Hepatocyte (in vitro differentiated cells): ENCODE measurements around the gene HOMER1. TPM values are rescaled to one million over a fixed set of nuclear protein-coding genes. Genes with fewer than 3 reads are reported as not detected.

Source experiments
- DNase-seq: peaks from one replicate; pipeline ENCODE4 v3.0.0-alpha.2; 2016; ENCODE audit warnings: low spot score
- H2AFZ ChIP-seq: fragments of 200-600 bp; sonication (generic); 2 replicates; pipeline ENCODE4 v1.6.0; 2016; ENCODE audit warnings: antibody characterized with exemption, mild to moderate bottlenecking
- H3K27ac ChIP-seq: fragments of 200-600 bp; sonication (generic); 2 replicates; pipeline ENCODE4 v1.5.1; 2016; ENCODE audit warnings: mild to moderate bottlenecking
- H3K27me3 ChIP-seq: fragments of 200-600 bp; sonication (generic); 2 replicates; pipeline ENCODE4 v1.6.1; 2016
- H3K36me3 ChIP-seq: fragments of 200-600 bp; sonication (generic); replicated peaks from 2 replicates; pipeline ENCODE4 v1.5.1; 2016; ENCODE audit warnings: low read depth; ENCODE audit not compliant: insufficient read depth
- H3K4me1 ChIP-seq: fragments of 200-600 bp; sonication (generic); 2 replicates; pipeline ENCODE4 v1.5.1; 2016; ENCODE audit warnings: mild to moderate bottlenecking, moderate library complexity; ENCODE audit not compliant: insufficient read depth
- H3K4me2 ChIP-seq: fragments of 200-600 bp; sonication (generic); 2 replicates; pipeline ENCODE4 v1.6.0; 2016
- H3K4me3 ChIP-seq: fragments of 200-600 bp; sonication (generic); 2 replicates; pipeline ENCODE4 v1.5.1; 2016; ENCODE audit warnings: mild to moderate bottlenecking
- H3K79me2 ChIP-seq: fragments of 200-600 bp; sonication (generic); 2 replicates; pipeline ENCODE4 v1.6.0; 2017; ENCODE audit warnings: mild to moderate bottlenecking
- H3K9me2 ChIP-seq: fragments of 200-600 bp; sonication (generic); replicated peaks from 2 replicates; pipeline ENCODE4 v1.6.0; 2017; ENCODE audit warnings: mild to moderate bottlenecking; ENCODE audit not compliant: insufficient read depth
- H3K9me3 ChIP-seq: fragments of 200-600 bp; sonication (generic); 2 replicates; pipeline ENCODE4 v1.5.1; 2016; ENCODE audit warnings: low read depth, mild to moderate bottlenecking
- H4K20me1 ChIP-seq: fragments of 200-600 bp; sonication (generic); 2 replicates; pipeline ENCODE4 v1.6.0; 2016; ENCODE audit warnings: mild to moderate bottlenecking; ENCODE audit not compliant: insufficient read depth, poor library complexity, severe bottlenecking
- CTCF ChIP-seq: fragments of 200-600 bp; sonication (generic); IDR thresholded peaks from 2 replicates; pipeline ENCODE4 v1.5.1; 2016; ENCODE audit warnings: antibody characterized with exemption, mild to moderate bottlenecking; ENCODE audit not compliant: poor library complexity
- EZH2 ChIP-seq: fragments of 200-600 bp; sonication (generic); IDR thresholded peaks from 2 replicates; pipeline ENCODE4 v1.6.1; 2016; ENCODE audit warnings: antibody characterized with exemption, mild to moderate bottlenecking, borderline replicate concordance
- EZH2phosphoT487 ChIP-seq: fragments of 200-600 bp; sonication (generic); IDR thresholded peaks from one replicate; pipeline ENCODE4 v1.6.1; 2018; ENCODE audit warnings: antibody characterized with exemption, mild to moderate bottlenecking, low read depth, moderate library complexity; ENCODE audit not compliant: unreplicated experiment, severe bottlenecking
- WGBS: methylation state at CpG from one replicate; pipeline ENCODE4 v1.1.6; 2016; ENCODE audit warnings: low lambda C conversion rate; ENCODE audit errors: missing lambda C conversion rate; 5-methylcytosine and 5-hydroxymethylcytosine counted together
- polyA plus RNA-seq: library from polyadenylated mRNA; unstranded; fragments of >200 nt; fragmentation: Nextera tagmentation; extraction: Ambion mirVana; gene quantifications from 2 replicates; pipeline ENCODE4 v1.2.1, GENCODE V29; 2016
- total RNA-seq: library from RNA; depleted of rRNA; stranded (reverse); fragments of >200 nt; gene quantifications from 2 replicates; pipeline ENCODE4 v1.2.3, GENCODE V29; 2014

Gene HOMER1
- total and polyA plus RNA-seq, 2 experiments from 2014 or later: 12.0 to 14.2 TPM

- Histone ChIP-seq H3K27ac (no peak overlapping the region), H3K9me3 (peaks cover 16% of the 10 kb centered on the region), H4K20me1 (no peaks in the 10 kb centered on the region), H2AFZ (no peak overlapping the region), H3K36me3 (no peaks in the 10 kb centered on the region), H3K27me3 (no peaks in the 10 kb centered on the region), H3K4me3 (no peak overlapping the region), H3K4me2 (no peak overlapping the region), H3K79me2 (no peaks in the 10 kb centered on the region), H3K9me2 (no peaks in the 10 kb centered on the region), H3K4me1 (no peaks in the 10 kb centered on the region)
- no peak for TF ChIP-seq EZH2
- no peak for TF ChIP-seq CTCF
- TF ChIP-seq EZH2phosphoT487: no peak
- no peak for DNase-seq
These were observed 135.3 kb downstream of the HOMER1 start for GRCh38 chr5:79378510-79379186.

GRCh38 chr5:79357398-79357797 is 156.5 kb downstream of the HOMER1 start:
- Histone ChIP-seq H3K27me3 (no peaks in the 10 kb centered on the region), H4K20me1 (no peaks in the 10 kb centered on the region), H3K79me2 (no peaks in the 10 kb centered on the region), H3K4me2 (no peak overlapping the region), H3K9me2 (no peaks in the 10 kb centered on the region), H3K4me1 (no peaks in the 10 kb centered on the region), H3K9me3 (no peaks in the 10 kb centered on the region), H3K27ac (no peak overlapping the region), H2AFZ (no peak overlapping the region), H3K4me3 (no peak overlapping the region), H3K36me3 (no peaks in the 10 kb centered on the region)
- 62% methylated on average over 1 of the region's 1 CpG for WGBS
- no peak for TF ChIP-seq CTCF
- no peak for TF ChIP-seq EZH2phosphoT487
- TF ChIP-seq EZH2: no peak
- DNase-seq: no peak

- WGBS: 85% methylated on average over 2 of the region's 2 CpGs
- no peak overlapping the region for H2AFZ ChIP-seq
- TF ChIP-seq EZH2phosphoT487 (no peak), CTCF (no peak), EZH2 (no peak)
These were observed 164.1 kb downstream of the HOMER1 start for GRCh38 chr5:79349881-79350280.

More at GRCh38 chr5:79349881-79350280, 164.1 kb downstream of the HOMER1 start:
- no peak overlapping the region for H3K4me3 ChIP-seq
- no peak overlapping the region for H3K27ac ChIP-seq
- H3K9me3 ChIP-seq: no peaks in the 10 kb centered on the region
- H3K9me2 ChIP-seq: no peaks in the 10 kb centered on the region
- no peaks in the 10 kb centered on the region for H3K79me2 ChIP-seq
- H4K20me1 ChIP-seq: no peaks in the 10 kb centered on the region
- H3K27me3 ChIP-seq: no peaks in the 10 kb centered on the region
- H3K4me2 ChIP-seq: no peak overlapping the region
- no peaks in the 10 kb centered on the region for H3K36me3 ChIP-seq
- DNase-seq: no peak
- H3K4me1 ChIP-seq: no peaks in the 10 kb centered on the region
